Smooth muscle cell (in vitro differentiated cells): ENCODE results near the gene ZBTB2. TPM values are rescaled to one million over a fixed set of nuclear protein-coding genes. Genes with fewer than 3 reads are reported as not detected.
A peak's percentile ranks its signal among the peaks of the same experiment; 100 is the strongest.

Source experiments
- DNase-seq: peaks from one replicate; lab custom pipeline; 2025; ENCODE audit not compliant: unreplicated experiment; lab: John Stamatoyannopoulos, UW
- H2AFZ ChIP-seq: fragments of 200-600 bp; sonication (generic); 2 replicates; pipeline ENCODE4 v1.6.0; 2016; ENCODE audit warnings: antibody characterized with exemption, low read depth, mild to moderate bottlenecking
- H3F3A ChIP-seq: fragments of 200-600 bp; sonication (generic); 2 replicates; pipeline ENCODE4 v1.6.0; 2017; ENCODE audit warnings: antibody characterized with exemption, low read depth
- H3K27ac ChIP-seq: fragments of 200-600 bp; sonication (generic); 2 replicates; pipeline ENCODE4 v1.5.1; 2016; ENCODE audit warnings: low read depth, mild to moderate bottlenecking
- H3K27me3 ChIP-seq: fragments of 200-600 bp; sonication (generic); 2 replicates; pipeline ENCODE4 v1.6.1; 2016; ENCODE audit warnings: low read depth, mild to moderate bottlenecking
- H3K36me3 ChIP-seq: fragments of 200-600 bp; sonication (generic); 2 replicates; pipeline ENCODE4 v1.5.1; 2016; ENCODE audit warnings: low read depth
- H3K4me1 ChIP-seq: fragments of 200-600 bp; sonication (generic); 2 replicates; pipeline ENCODE4 v1.5.1; 2016; ENCODE audit warnings: low read depth
- H3K4me2 ChIP-seq: fragments of 200-600 bp; sonication (generic); 2 replicates; pipeline ENCODE4 v1.6.0; 2016; ENCODE audit warnings: mild to moderate bottlenecking
- H3K4me3 ChIP-seq: fragments of 200-600 bp; sonication (generic); 2 replicates; pipeline ENCODE4 v1.5.1; 2016; ENCODE audit warnings: mild to moderate bottlenecking
- H3K79me2 ChIP-seq: fragments of 200-600 bp; sonication (generic); 2 replicates; pipeline ENCODE4 v1.6.0; 2016; ENCODE audit warnings: low read depth, mild to moderate bottlenecking
- H3K9ac ChIP-seq: fragments of 200-600 bp; sonication (generic); 2 replicates; pipeline ENCODE4 v1.6.0; 2016; ENCODE audit warnings: low read depth
- H3K9me3 ChIP-seq: fragments of 200-600 bp; sonication (generic); replicated peaks from 2 replicates; pipeline ENCODE4 v1.5.1; 2016; ENCODE audit warnings: low read depth
- H4K20me1 ChIP-seq: fragments of 200-600 bp; sonication (generic); 2 replicates; pipeline ENCODE4 v1.6.0; 2016; ENCODE audit warnings: low read depth
- WGBS: methylation state at CpG from one replicate; pipeline ENCODE4 v1.1.7; 2016; ENCODE audit warnings: low lambda C conversion rate; 5-methylcytosine and 5-hydroxymethylcytosine counted together
- polyA plus RNA-seq: library from polyadenylated mRNA; unstranded; fragments of >200 nt; fragmentation: Nextera tagmentation; extraction: Ambion mirVana; gene quantifications from 2 replicates; pipeline ENCODE4 v1.2.1, GENCODE V29; 2016
- total RNA-seq: library from RNA; depleted of rRNA; stranded (reverse); fragments of >200 nt; gene quantifications from 2 replicates; pipeline ENCODE4 v1.2.3, GENCODE V29; 2014
- TF ChIP-seq, protein P1 (sequence below): fragments of 200-600 bp; sonication (generic); IDR thresholded peaks from 2 replicates; pipeline ENCODE4 v1.5.1; 2017; ENCODE audit warnings: borderline replicate concordance, mild to moderate bottlenecking, antibody characterized with exemption; ENCODE audit not compliant: insufficient read depth, poor library complexity, severe bottlenecking

Gene ZBTB2, protein sequence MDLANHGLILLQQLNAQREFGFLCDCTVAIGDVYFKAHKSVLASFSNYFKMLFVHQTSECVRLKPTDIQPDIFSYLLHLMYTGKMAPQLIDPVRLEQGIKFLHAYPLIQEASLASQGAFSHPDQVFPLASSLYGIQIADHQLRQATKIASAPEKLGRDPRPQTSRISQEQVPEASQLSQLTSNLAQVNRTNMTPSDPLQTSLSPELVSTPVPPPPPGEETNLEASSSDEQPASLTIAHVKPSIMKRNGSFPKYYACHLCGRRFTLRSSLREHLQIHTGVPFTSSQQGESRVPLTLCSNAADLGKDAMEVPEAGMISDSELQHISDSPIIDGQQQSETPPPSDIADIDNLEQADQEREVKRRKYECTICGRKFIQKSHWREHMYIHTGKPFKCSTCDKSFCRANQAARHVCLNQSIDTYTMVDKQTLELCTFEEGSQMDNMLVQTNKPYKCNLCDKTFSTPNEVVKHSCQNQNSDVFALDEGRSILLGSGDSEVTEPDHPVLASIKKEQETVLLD
- total RNA-seq (10.7 and 15.1 TPM in 2 replicates), polyA plus RNA-seq (4.1 and 7.1 TPM in 2 replicates)

DNA sequence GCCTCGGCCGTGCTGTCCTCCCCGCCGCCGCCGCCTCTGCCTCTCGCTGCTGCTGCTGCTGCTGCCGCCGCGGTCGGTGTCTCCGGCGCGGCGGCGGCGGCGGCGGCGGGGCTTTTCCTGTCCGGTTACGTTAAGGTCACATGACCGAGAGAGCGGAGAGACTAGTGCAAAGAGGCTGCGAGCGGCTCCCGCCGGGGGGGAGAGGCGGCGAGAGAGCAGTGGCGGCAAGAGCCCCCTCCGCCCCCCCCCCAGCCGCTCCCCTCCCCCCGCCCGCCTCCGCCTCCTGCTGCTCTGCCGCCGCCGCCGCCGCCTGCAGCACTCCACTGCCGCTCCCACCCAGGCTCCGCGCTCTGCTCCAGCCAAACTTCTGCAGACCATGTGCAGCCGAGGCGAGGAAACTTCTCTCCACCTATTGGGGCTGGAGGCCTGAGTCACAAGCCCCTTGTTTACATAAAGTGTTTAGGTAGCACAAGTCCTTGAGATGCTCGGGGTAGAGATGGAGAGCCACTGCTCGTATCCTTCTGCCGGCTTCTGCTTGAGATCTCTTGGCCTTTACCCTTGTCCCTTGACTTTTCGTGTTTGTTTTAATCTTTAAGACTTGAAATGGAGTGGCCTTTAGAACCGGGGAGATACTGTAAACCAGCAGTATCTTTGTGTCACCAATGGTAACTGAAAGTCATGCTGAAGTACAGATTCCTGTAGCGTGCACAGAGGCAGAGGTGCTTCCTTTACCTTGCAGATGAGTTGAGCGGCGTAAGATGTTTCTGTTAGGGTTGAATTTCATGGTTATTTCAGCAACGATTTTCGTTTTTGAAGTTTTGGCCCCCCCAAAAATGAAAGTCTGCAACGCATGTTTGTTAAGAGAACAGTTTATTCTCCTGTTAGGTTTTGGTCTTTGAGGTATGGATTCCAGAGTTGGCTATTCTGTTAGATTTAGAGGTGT lies at the start of gene ZBTB2:
TSS of gene ZBTB2 (minus strand) at position 89 of the 943 bp plus-strand sequence. CDS start 17,922 bp downstream, outside the sequence.
- Histone ChIP-seq H3K36me3 (no peaks in the 10 kb centered on the region), H3K27ac (peak within 1 kb of the TSS; percentile 98)
- WGBS: 2% methylated on average over 40 of the region's 57 CpGs

DNA sequence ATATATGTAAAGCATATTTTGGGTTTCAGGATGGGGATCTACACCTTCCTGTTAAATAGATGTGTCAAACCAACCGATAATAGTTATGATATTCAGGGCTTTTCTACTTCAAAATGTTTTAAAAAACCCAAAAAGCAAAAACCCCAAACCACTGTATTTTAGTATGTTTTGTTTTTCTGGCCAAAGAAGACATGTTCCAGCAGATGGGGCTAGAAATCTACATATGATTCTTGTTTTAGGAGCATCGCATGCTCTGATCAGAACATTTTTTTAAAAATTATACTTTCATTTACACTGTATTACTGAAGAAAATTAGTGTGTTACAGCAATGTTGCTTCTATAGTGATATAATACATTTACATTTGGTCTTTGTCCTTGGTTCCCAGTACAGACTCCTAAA lies 49.6 kb upstream of the ZBTB2 start:
- Histone ChIP-seq H2AFZ (no peak overlapping the region), H3K4me3 (no peak overlapping the region), H3K9me3 (no peaks in the 10 kb centered on the region), H4K20me1 (peaks cover 6% of the 10 kb centered on the region), H3K27ac (no peak overlapping the region), H3F3A (peaks cover 5% of the 10 kb centered on the region), H3K9ac (no peak overlapping the region), H3K4me1 (no peaks in the 10 kb centered on the region), H3K79me2 (peaks cover 35% of the 10 kb centered on the region), H3K36me3 (no peaks in the 10 kb centered on the region), H3K27me3 (no peaks in the 10 kb centered on the region), H3K4me2 (no peak overlapping the region)
- TF ChIP-seq, protein P1, sequence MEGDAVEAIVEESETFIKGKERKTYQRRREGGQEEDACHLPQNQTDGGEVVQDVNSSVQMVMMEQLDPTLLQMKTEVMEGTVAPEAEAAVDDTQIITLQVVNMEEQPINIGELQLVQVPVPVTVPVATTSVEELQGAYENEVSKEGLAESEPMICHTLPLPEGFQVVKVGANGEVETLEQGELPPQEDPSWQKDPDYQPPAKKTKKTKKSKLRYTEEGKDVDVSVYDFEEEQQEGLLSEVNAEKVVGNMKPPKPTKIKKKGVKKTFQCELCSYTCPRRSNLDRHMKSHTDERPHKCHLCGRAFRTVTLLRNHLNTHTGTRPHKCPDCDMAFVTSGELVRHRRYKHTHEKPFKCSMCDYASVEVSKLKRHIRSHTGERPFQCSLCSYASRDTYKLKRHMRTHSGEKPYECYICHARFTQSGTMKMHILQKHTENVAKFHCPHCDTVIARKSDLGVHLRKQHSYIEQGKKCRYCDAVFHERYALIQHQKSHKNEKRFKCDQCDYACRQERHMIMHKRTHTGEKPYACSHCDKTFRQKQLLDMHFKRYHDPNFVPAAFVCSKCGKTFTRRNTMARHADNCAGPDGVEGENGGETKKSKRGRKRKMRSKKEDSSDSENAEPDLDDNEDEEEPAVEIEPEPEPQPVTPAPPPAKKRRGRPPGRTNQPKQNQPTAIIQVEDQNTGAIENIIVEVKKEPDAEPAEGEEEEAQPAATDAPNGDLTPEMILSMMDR: peak; percentile 19
- no peak for DNase-seq
- WGBS: 94% methylated on average over 2 of the region's 2 CpGs

More for the DNA sequence above, at the start of gene ZBTB2:
- peak; percentile 66 for DNase-seq
- TF ChIP-seq, protein P1: no peak
- no peak within 1 kb of the TSS for H2AFZ ChIP-seq
- peaks cover 33% of the 10 kb centered on the region for H3F3A ChIP-seq
- H3K27me3 ChIP-seq: no peaks in the 10 kb centered on the region
- peaks cover 27% of the 10 kb centered on the region for H3K4me1 ChIP-seq
- peaks cover 72% of the 10 kb centered on the region for H3K79me2 ChIP-seq
- peak within 1 kb of the TSS; percentile 98 for H3K9ac ChIP-seq
- H3K4me3 ChIP-seq: peak within 1 kb of the TSS; percentile 95
- H4K20me1 ChIP-seq: peaks cover 51% of the 10 kb centered on the region
- no peaks in the 10 kb centered on the region for H3K9me3 ChIP-seq
- H3K4me2 ChIP-seq: peak within 1 kb of the TSS; percentile 96

DNA sequence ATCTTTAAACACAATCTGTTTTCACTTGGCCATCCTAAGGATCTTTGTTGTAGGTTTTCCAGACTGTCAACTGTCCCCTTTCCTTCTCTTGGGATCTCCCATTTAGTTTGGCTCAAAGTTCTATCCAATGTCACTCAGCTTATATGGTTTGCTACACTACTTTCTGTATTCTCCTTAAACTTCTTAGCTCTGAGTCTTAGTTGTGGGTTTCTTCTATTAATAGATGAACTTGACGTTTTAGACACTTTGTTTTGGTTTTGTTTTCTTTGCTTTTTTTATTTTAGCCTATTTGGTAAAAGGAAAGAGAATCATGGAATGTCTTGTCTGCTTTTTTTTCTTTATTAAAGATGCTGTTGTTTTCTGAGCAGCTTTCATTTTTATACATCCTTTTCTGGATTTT lies 49.1 kb upstream of the ZBTB2 start:
- TF ChIP-seq, protein P1: no peak
- 85% methylated on average over 1 of the region's 1 CpG for WGBS
- H3K9me3 ChIP-seq: no peaks in the 10 kb centered on the region
- peaks cover under 1% of the 10 kb centered on the region for H3F3A ChIP-seq
- peaks cover 35% of the 10 kb centered on the region for H3K79me2 ChIP-seq
- H3K4me2 ChIP-seq: no peak overlapping the region
- no peak overlapping the region for H2AFZ ChIP-seq
- H3K27me3 ChIP-seq: no peaks in the 10 kb centered on the region
- DNase-seq: no peak
- H3K4me1 ChIP-seq: no peaks in the 10 kb centered on the region
- peaks cover 6% of the 10 kb centered on the region for H4K20me1 ChIP-seq
- no peak overlapping the region for H3K27ac ChIP-seq
- no peak overlapping the region for H3K4me3 ChIP-seq
- H3K36me3 ChIP-seq: no peaks in the 10 kb centered on the region
- no peak overlapping the region for H3K9ac ChIP-seq
